ENCODE measurements around the gene SDHC.

DNA sequence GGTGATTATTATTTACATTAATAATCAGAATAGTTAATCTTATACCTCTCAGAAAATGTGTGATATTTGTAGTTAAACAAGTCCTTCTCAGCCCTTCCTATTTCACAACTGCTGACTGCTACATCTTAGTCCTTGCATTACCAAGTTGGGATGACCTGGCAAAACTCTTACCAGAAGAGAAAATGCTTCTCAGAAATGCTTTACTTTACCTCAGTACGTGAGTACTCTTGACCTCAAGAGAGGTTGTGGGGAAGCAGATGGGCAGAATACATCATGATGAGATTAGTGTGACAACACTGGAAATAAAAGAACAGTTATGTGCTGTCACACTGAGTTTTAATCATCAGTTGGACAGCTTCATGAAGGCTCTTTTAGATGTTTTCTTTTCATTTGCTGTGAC lies 37.3 kb downstream of the SDHC start:
- TF ChIP-seq EZH2 (IDR thresholded peaks at IDR 0.05; ENCODE audit: low read depth, low read length, severe bottlenecking) (no peak), EP300 (IDR thresholded peaks at IDR 0.05; ENCODE audit: borderline replicate concordance in 1 of 2, low read depth in 2 of 2, low read length in 2 of 2) (no peak), BACH1 (IDR thresholded peaks at IDR 0.05; ENCODE audit: low read length) (no peak), RAD21 (IDR thresholded peaks at IDR 0.05 in 1 of 2, conservative IDR thresholded peaks at IDR 0.05 in 1 of 2; ENCODE audit: low read depth in 2 of 2, low read length in 2 of 2) (no peak), PHF8 (conservative IDR thresholded peaks at IDR 0.05; ENCODE audit: low read depth, low read length) (no peak), YY1 (IDR thresholded peaks at IDR 0.05; ENCODE audit: low read depth, low read length) (no peak), CBX8 (IDR thresholded peaks at IDR 0.05; ENCODE audit: borderline replicate concordance, low read depth, low read length) (no peak), ASH2L (IDR thresholded peaks at IDR 0.05; ENCODE audit: low read length) (no peak), CEBPB (IDR thresholded peaks at IDR 0.05; ENCODE audit: low read depth, low read length) (no peak), POLR2A (IDR thresholded peaks at IDR 0.05; ENCODE audit: control extremely low read depth in 1 of 2, low read depth in 2 of 2, low read length in 2 of 2) (no peak)
- TF ChIP-seq, protein P1, sequence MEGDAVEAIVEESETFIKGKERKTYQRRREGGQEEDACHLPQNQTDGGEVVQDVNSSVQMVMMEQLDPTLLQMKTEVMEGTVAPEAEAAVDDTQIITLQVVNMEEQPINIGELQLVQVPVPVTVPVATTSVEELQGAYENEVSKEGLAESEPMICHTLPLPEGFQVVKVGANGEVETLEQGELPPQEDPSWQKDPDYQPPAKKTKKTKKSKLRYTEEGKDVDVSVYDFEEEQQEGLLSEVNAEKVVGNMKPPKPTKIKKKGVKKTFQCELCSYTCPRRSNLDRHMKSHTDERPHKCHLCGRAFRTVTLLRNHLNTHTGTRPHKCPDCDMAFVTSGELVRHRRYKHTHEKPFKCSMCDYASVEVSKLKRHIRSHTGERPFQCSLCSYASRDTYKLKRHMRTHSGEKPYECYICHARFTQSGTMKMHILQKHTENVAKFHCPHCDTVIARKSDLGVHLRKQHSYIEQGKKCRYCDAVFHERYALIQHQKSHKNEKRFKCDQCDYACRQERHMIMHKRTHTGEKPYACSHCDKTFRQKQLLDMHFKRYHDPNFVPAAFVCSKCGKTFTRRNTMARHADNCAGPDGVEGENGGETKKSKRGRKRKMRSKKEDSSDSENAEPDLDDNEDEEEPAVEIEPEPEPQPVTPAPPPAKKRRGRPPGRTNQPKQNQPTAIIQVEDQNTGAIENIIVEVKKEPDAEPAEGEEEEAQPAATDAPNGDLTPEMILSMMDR (IDR thresholded peaks at IDR 0.05; ENCODE audit: control extremely low read depth in 1 of 3, insufficient read depth in 1 of 3, low read depth in 1 of 3, low read length in 3 of 3) = no peak

Measured in H1 (cell line).